SK-N-SH treated with all-trans-retinoic acid at 6 μM for 48 hours (cell line): ENCODE measurements around the gene PXT1.

Experiments
- ARNTL ChIP-seq: fragments of 450-650 bp; formaldehyde crosslinking; IDR thresholded peaks from 2 replicates; pipeline ENCODE4 v1.5.0; 2020; ENCODE audit warnings: low read depth, mild to moderate bottlenecking, moderate library complexity, borderline replicate concordance
- GLIS3 ChIP-seq: fragments of 250-450 bp; sonication (Bioruptor Pico); IDR thresholded peaks from 2 replicates; pipeline ENCODE4 v1.5.0; 2020; ENCODE audit warnings: mild to moderate bottlenecking, moderate library complexity
- POU6F1 ChIP-seq: fragments of 250-450 bp; sonication (Bioruptor Pico); IDR thresholded peaks from 2 replicates; pipeline ENCODE4 v1.8.0; 2021; ENCODE audit warnings: low read depth, mild to moderate bottlenecking, moderate library complexity, borderline replicate concordance
- TCF4 ChIP-seq: fragments of 250-450 bp; sonication (Bioruptor Pico); IDR thresholded peaks from 2 replicates; pipeline ENCODE4 v1.8.0; 2021; ENCODE audit warnings: mild to moderate bottlenecking, moderate library complexity, borderline replicate concordance
- ZNF565 ChIP-seq: fragments of 450-650 bp; formaldehyde crosslinking; conservative IDR thresholded peaks from 2 replicates; pipeline ENCODE4 v1.5.0; 2020; ENCODE audit warnings: low read depth, mild to moderate bottlenecking, moderate library complexity

GRCh38 chr6:36399970-36400369 is 42.7 kb downstream of the PXT1 start:
- TF ChIP-seq ARNTL (CRISPR knock-in tag) (no peak), POU6F1 (CRISPR knock-in tag) (no peak), ZNF565 (CRISPR knock-in tag) (no peak), GLIS3 (CRISPR knock-in tag) (no peak), TCF4 (no peak)
